K562 (cell line): ENCODE measurements around the gene ARFGEF2. TPM values are rescaled to one million over a fixed set of nuclear protein-coding genes. Genes with fewer than 3 reads are reported as not detected.

Experiments
- ATAC-seq: fragments of 200-7000 bp; cut with Tn5 transposase; 3 replicates; pipeline ENCODE4 v1.9.1; 2020; ENCODE audit warnings: moderate library complexity
- BruUV-seq: library from RNA; stranded (reverse); fragments of 400-500 nt; replicated peaks from 2 replicates; lab custom pipeline; 2021; lab: Mats Ljungman, UMichigan
- CTCF ChIA-PET: fragments of 300-600 bp; formaldehyde crosslinking; extraction: SDS; loops from one replicate; lab custom pipeline; 2021; ENCODE audit warnings: low intra/inter-chr PET ratio; lab: Yijun Ruan, JAX
- POLR2A ChIA-PET: fragments of 300-600, 350-650 bp; sonication (Branson Sonifier 250); formaldehyde crosslinking; extraction: SDS; loops from one replicate; lab custom pipeline; 2021; ENCODE audit warnings: antibody characterized with exemption, inconsistent platforms; lab: Yijun Ruan, JAX
- DNase-seq, 4 experiments: peaks; one replicate each; pipeline versions ENCODE4 v3.0.0 to v3.0.0-alpha.2; 2011 to 2018; ENCODE audit warnings: low spot score in 3 of 4, mixed read lengths in 3 of 4; ENCODE audit errors: extremely low read depth in 1 of 4
- FAIRE-seq: peaks from 2 replicates; lab custom pipeline; 2011; peaks lifted over from hg19 to GRCh38; lab: Jason Lieb, UNC
- H2AFZ ChIP-seq: 2 replicates; pipeline ENCODE4 v1.6.0; 2011; ENCODE audit warnings: low read depth, low read length, control low read depth, inconsistent platforms
- H3K27ac ChIP-seq: fragments of 200-600 bp; 3 replicates; pipeline ENCODE4 v1.8.0; 2011; ENCODE audit warnings: low read depth, mild to moderate bottlenecking, control low read depth, inconsistent platforms, low read length, moderate library complexity, mixed read lengths; ENCODE audit errors: extremely low read depth
- H3K27me3 ChIP-seq, 2 experiments: fragments of 300-600 bp in 1 of 2; 2 replicates in 1 of 2; 3 replicates in 1 of 2; pipeline versions ENCODE4 v1.6.0 to v1.8.0; 2011; ENCODE audit warnings: inconsistent platforms in 2 of 2, low read length in 2 of 2, mild to moderate bottlenecking in 1 of 2, mixed read lengths in 1 of 2, moderate library complexity in 1 of 2; ENCODE audit not compliant: control insufficient read depth in 2 of 2, insufficient read depth in 2 of 2
- H3K36me3 ChIP-seq: fragments of 300-600 bp; 3 replicates; pipeline ENCODE4 v1.8.0; 2011; ENCODE audit warnings: mild to moderate bottlenecking, low read length, inconsistent platforms; ENCODE audit not compliant: control insufficient read depth, insufficient read depth
- H3K4me1 ChIP-seq, 2 experiments: fragments of 200-600 bp in 1 of 2; replicated peaks in 1 of 2; 2 replicates in 1 of 2; 3 replicates in 1 of 2; pipeline versions ENCODE4 v1.5.1 to v1.8.0; 2011; ENCODE audit warnings: inconsistent platforms in 2 of 2, low read length in 2 of 2, mild to moderate bottlenecking in 1 of 2, mixed read lengths in 1 of 2, moderate library complexity in 1 of 2; ENCODE audit not compliant: control insufficient read depth in 2 of 2, insufficient read depth in 2 of 2
- H3K4me2 ChIP-seq: 2 replicates; pipeline ENCODE4 v1.6.1; 2011; ENCODE audit warnings: low read length, control low read depth, inconsistent platforms, mixed read lengths; ENCODE audit not compliant: insufficient read depth
- H3K4me3 ChIP-seq: fragments of 200-600 bp; sonication (generic), shearing (Covaris generic); 2 replicates; pipeline ENCODE4 v1.5.1; 2016; ENCODE audit warnings: control low read depth, inconsistent platforms
- H3K79me2 ChIP-seq: fragments of 200-600 bp; 3 replicates; pipeline ENCODE4 v1.8.0; 2011; ENCODE audit warnings: low read length, inconsistent platforms; ENCODE audit not compliant: control insufficient read depth, insufficient read depth
- H3K9ac ChIP-seq, 2 experiments: 2 replicates each; pipeline versions ENCODE4 v1.6.0 to v1.6.1; 2011; ENCODE audit warnings: low read depth in 2 of 2, low read length in 2 of 2, control low read depth in 1 of 2, inconsistent platforms in 1 of 2, mild to moderate bottlenecking in 1 of 2, mixed read lengths in 1 of 2; ENCODE audit not compliant: insufficient read depth in 1 of 2
- H3K9me1 ChIP-seq: one replicate; pipeline ENCODE4 v1.6.0; 2011; ENCODE audit warnings: inconsistent platforms, mild to moderate bottlenecking, low read length, moderate library complexity; ENCODE audit not compliant: control insufficient read depth, insufficient read depth
- H3K9me3 ChIP-seq: replicated peaks from 2 replicates; pipeline ENCODE4 v1.5.1; 2011; ENCODE audit warnings: low read depth, low read length, inconsistent platforms; ENCODE audit not compliant: control insufficient read depth, insufficient read depth
- H4K20me1 ChIP-seq: replicated peaks from 2 replicates; pipeline ENCODE4 v1.6.1; 2011; ENCODE audit warnings: low read length, inconsistent platforms, mixed read lengths; ENCODE audit not compliant: control insufficient read depth, insufficient read depth
- CAMTA2 ChIP-seq: fragments of 250-450 bp; sonication (Bioruptor Pico); conservative IDR thresholded peaks from 2 replicates; pipeline ENCODE4 v1.5.1; 2022
- DACH1 ChIP-seq: fragments of 450-650 bp; IDR thresholded peaks from 2 replicates; pipeline ENCODE4 v1.6.1; 2018; ENCODE audit not compliant: partially characterized antibody
- DPF2 ChIP-seq: fragments of 450-650 bp; IDR thresholded peaks from 2 replicates; pipeline ENCODE4 v1.6.1; 2016
- HDAC1 ChIP-seq, 2 experiments: fragments of 450-650 bp; IDR thresholded peaks; 2 replicates each; pipeline ENCODE4 v1.6.1; 2016 to 2017; ENCODE audit warnings: inconsistent platforms in 1 of 2, mild to moderate bottlenecking in 1 of 2, moderate library complexity in 1 of 2
- HMG20A ChIP-seq: fragments of 450-650 bp; formaldehyde crosslinking; conservative IDR thresholded peaks from 2 replicates; pipeline ENCODE4 v1.4.0; 2020; ENCODE audit warnings: mild to moderate bottlenecking, mixed read lengths
- HNRNPH1 ChIP-seq: fragments of 200-400 bp; formaldehyde crosslinking; optimal IDR thresholded peaks from 2 replicates; pipeline ENCODE3; 2017; ENCODE audit warnings: low read depth, mild to moderate bottlenecking, low read length, moderate library complexity
- NONO ChIP-seq, 2 experiments: fragments of 200-400 bp in 1 of 2; fragments of 450-650 bp in 1 of 2; formaldehyde crosslinking in 1 of 2; IDR thresholded peaks; 2 replicates each; pipeline ENCODE4 v1.6.1; 2017; ENCODE audit warnings: low read depth in 2 of 2, mild to moderate bottlenecking in 2 of 2, moderate library complexity in 2 of 2, low read length in 1 of 2
- RBM34 ChIP-seq: fragments of 200-400 bp; formaldehyde crosslinking; IDR thresholded peaks from 2 replicates; pipeline ENCODE4 v1.6.1; 2018; ENCODE audit warnings: low read length, borderline replicate concordance; ENCODE audit not compliant: insufficient read depth
- SOX6 ChIP-seq: fragments of 450-650 bp; IDR thresholded peaks from 2 replicates; pipeline ENCODE4 v1.6.1; 2014; ENCODE audit warnings: mild to moderate bottlenecking
- TAF1 ChIP-seq: IDR thresholded peaks from 2 replicates; pipeline ENCODE4 v1.6.1; 2011; ENCODE audit warnings: mild to moderate bottlenecking, low read length, moderate library complexity; ENCODE audit not compliant: insufficient read depth, control insufficient read depth, severe bottlenecking; ENCODE audit errors: extremely low read depth
- ZNF23 ChIP-seq: fragments of 250-450 bp; sonication (Bioruptor Pico); IDR thresholded peaks from 2 replicates; pipeline ENCODE4 v1.4.0; 2020; ENCODE audit warnings: mild to moderate bottlenecking
- WGBS: fragments of 100-300 bp; shearing (Covaris generic); methylation state at CpG from one replicate; pipeline ENCODE4 v1.1.6; 2016; ENCODE audit warnings: low coverage, mixed read lengths; ENCODE audit not compliant: insufficient coverage; ENCODE audit errors: missing lambda C conversion rate; 5-methylcytosine and 5-hydroxymethylcytosine counted together
- in situ Hi-C: fragments of 300-500 bp; cut with MboI; formaldehyde crosslinking; loops from 4 replicates; pipeline ENCODE4 v1.15.0; 2018; ENCODE audit warnings: inconsistent platforms, mixed read lengths
- intact Hi-C: fragments of 100-400 bp; cut with micrococcal nuclease; formaldehyde crosslinking; loops from 2 replicates; pipeline ENCODE4 v1.14.2; 2022
- polyA plus RNA-seq, 8 experiments: library from polyadenylated mRNA; depleted of rRNA in 4 of 8; stranded (reverse) in 5 of 8; unstranded in 3 of 8; fragments of >200 nt; fragmentation: Nextera tagmentation in 2 of 8; fragmentation: Illumina TruSeq in 1 of 8; extraction: Ambion mirVana in 2 of 8; extraction: Trizol in 1 of 8; gene quantifications; 2 replicates each; pipeline versions ENCODE4 v1.2.1 to v1.2.3, GENCODE V29; 2011 to 2014; ENCODE audit warnings: inconsistent platforms in 1 of 8, missing spikeins in 1 of 8
- total RNA-seq, 7 experiments: library from RNA; depleted of rRNA in 6 of 7; stranded (reverse); fragments of >200 nt in 6 of 7; fragmentation: Illumina TruSeq in 2 of 7; extraction: Trizol in 2 of 7; gene quantifications; 2 replicates each; pipeline versions ENCODE4 v1.2.1 to v1.2.3, GENCODE V29; 2011 to 2021; ENCODE audit warnings: low replicate concordance in 1 of 7
- TF ChIP-seq, protein P1 (sequence below): fragments of 450-650 bp; IDR thresholded peaks from 2 replicates; pipeline ENCODE4 v1.6.1; 2016; ENCODE audit warnings: low read depth, mild to moderate bottlenecking, moderate library complexity
- TF ChIP-seq, protein P2 (sequence below): sonication (generic); formaldehyde crosslinking; IDR thresholded peaks from 2 replicates; pipeline ENCODE4 v1.8.0; 2022; ENCODE audit warnings: mild to moderate bottlenecking, missing genetic modification reagents

Gene ARFGEF2
- total and polyA plus RNA-seq, 9 of the 15 experiments (the other 6 are each of a cell fraction or from before 2014, with no cell fraction given) = 4.2 to 18.8 (median 13.7) TPM

DNA sequence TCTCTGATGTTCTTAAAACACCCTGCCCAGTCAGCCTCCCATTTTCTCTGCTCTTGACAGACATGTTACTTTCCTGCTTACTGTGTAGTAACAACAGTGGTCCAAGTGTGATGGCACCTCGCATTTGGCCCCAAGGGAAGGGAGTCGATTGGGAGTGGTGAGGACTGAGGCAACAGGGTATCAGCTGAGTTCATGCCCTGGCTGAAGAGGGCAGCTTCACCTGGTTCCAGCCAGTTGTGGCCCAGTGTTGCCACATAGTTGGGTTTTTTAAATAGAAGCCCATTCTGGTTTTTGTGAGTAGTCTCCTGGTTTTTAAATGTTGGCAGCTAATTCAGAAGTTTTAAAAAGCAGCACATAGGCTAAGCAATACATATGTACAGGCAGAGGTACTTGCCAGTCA, 37.2 kb downstream of the ARFGEF2 start:
- POLR2A ChIA-PET = no interaction called here
- no peak overlapping the region for H3K4me2 ChIP-seq

More for the DNA sequence above, 37.2 kb downstream of the ARFGEF2 start:
- intact Hi-C loops = no loop called here
- H2AFZ ChIP-seq = no peak overlapping the region
- DNase-seq (no peak), ATAC-seq (no peak), FAIRE-seq (no peak)
- H4K20me1 ChIP-seq = 0 out of 2 replicates have a peak, but pooled peaks cover 3% of the 10 kb centered on the region
- H3K27me3 ChIP-seq = no peaks in the 10 kb centered on the region
- no TSS peak for BruUV-seq
- no peak overlapping the region; the same call in 2 of the 3 replicates for H3K27ac ChIP-seq
- H3K36me3 ChIP-seq = peaks cover 61% of the 10 kb centered on the region
- H3K9ac ChIP-seq = no peak overlapping the region
- H3K9me3 ChIP-seq = no peaks in the 10 kb centered on the region
- CTCF ChIA-PET = no interaction called here
- 83% methylated on average over 2 of the region's 2 CpGs for WGBS
- peaks cover 2% of the 10 kb centered on the region for H3K9me1 ChIP-seq
- in situ Hi-C loops = no loop called here
- no peaks in the 10 kb centered on the region for H3K79me2 ChIP-seq
- H3K4me1 ChIP-seq = peaks cover 0 to 4% of the 10 kb centered on the region in 2 experiments; a peak in 2 of 5 replicates
- no peak overlapping the region for H3K4me3 ChIP-seq
- TF ChIP-seq HDAC1 (IDR thresholded peaks at IDR 0.05) = no peak
- TF ChIP-seq, protein P1, sequence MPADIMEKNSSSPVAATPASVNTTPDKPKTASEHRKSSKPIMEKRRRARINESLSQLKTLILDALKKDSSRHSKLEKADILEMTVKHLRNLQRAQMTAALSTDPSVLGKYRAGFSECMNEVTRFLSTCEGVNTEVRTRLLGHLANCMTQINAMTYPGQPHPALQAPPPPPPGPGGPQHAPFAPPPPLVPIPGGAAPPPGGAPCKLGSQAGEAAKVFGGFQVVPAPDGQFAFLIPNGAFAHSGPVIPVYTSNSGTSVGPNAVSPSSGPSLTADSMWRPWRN = no peak
- no peak for TF ChIP-seq DPF2
- no peak for TF ChIP-seq TAF1
- no peak for TF ChIP-seq HMG20A (CRISPR knock-in tag)
- TF ChIP-seq NONO (IDR thresholded peaks at IDR 0.05; ENCODE audit: low read depth in 2 of 2, low read length in 1 of 2) = no peak
- TF ChIP-seq, protein P2, sequence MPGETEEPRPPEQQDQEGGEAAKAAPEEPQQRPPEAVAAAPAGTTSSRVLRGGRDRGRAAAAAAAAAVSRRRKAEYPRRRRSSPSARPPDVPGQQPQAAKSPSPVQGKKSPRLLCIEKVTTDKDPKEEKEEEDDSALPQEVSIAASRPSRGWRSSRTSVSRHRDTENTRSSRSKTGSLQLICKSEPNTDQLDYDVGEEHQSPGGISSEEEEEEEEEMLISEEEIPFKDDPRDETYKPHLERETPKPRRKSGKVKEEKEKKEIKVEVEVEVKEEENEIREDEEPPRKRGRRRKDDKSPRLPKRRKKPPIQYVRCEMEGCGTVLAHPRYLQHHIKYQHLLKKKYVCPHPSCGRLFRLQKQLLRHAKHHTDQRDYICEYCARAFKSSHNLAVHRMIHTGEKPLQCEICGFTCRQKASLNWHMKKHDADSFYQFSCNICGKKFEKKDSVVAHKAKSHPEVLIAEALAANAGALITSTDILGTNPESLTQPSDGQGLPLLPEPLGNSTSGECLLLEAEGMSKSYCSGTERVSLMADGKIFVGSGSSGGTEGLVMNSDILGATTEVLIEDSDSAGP (CRISPR knock-in tag) = no peak
- no peak for TF ChIP-seq SOX6
- TF ChIP-seq RBM34 = no peak
- TF ChIP-seq DACH1 = no peak
- TF ChIP-seq ZNF23 (CRISPR knock-in tag) = no peak
- no peak for TF ChIP-seq HNRNPH1
- no peak for TF ChIP-seq CAMTA2
